ENCODE measurements around the gene RFX1.

RFX1 gene

GRCh38 chr19:13993590-13994300, 12.4 kb downstream of the RFX1 start:
- Histone ChIP-seq H3K36me3 (ENCODE audit: insufficient read depth, insufficient read length, low read length) (peaks cover 40% of the 10 kb centered on the region), H3K4me3 (ENCODE audit: insufficient read length, low read depth) (no peak overlapping the region), H3K9ac (ENCODE audit: insufficient read length, low read depth) (no peak overlapping the region), H3K4me1 (ENCODE audit: insufficient read depth, insufficient read length) (peaks cover 31% of the 10 kb centered on the region), H3K27me3 (ENCODE audit: insufficient read depth, insufficient read length) (no peaks in the 10 kb centered on the region), H3K9me3 (ENCODE audit: insufficient read depth, low read length) (peaks cover 8% of the 10 kb centered on the region)
- TF ChIP-seq YY1 (IDR thresholded peaks at IDR 0.05; ENCODE audit: insufficient read depth, insufficient read length) = no peak
- no peak for TF ChIP-seq ZNF274 (IDR thresholded peaks at IDR 0.05; ENCODE audit: low read depth, low read length)
- no peak for TF ChIP-seq SUZ12 (IDR thresholded peaks at IDR 0.05; ENCODE audit: extremely low read depth, insufficient read depth, insufficient read length)
- DNase-seq (ENCODE audit: low read depth, low spot score) = no peak

GRCh38 chr19:13992025-13992424, 14.1 kb downstream of the RFX1 start:
- Histone ChIP-seq H3K4me3 (ENCODE audit: insufficient read length, low read depth) (no peak overlapping the region), H3K27me3 (ENCODE audit: insufficient read depth, insufficient read length) (no peaks in the 10 kb centered on the region), H3K9ac (ENCODE audit: insufficient read length, low read depth) (no peak overlapping the region), H3K9me3 (ENCODE audit: insufficient read depth, low read length) (no peaks in the 10 kb centered on the region), H3K36me3 (ENCODE audit: insufficient read depth, insufficient read length, low read length) (peaks cover 29% of the 10 kb centered on the region), H3K4me1 (ENCODE audit: insufficient read depth, insufficient read length) (peaks cover 30% of the 10 kb centered on the region)
- TF ChIP-seq YY1 (IDR thresholded peaks at IDR 0.05; ENCODE audit: insufficient read depth, insufficient read length) (no peak), ZNF274 (IDR thresholded peaks at IDR 0.05; ENCODE audit: low read depth, low read length) (no peak), SUZ12 (IDR thresholded peaks at IDR 0.05; ENCODE audit: extremely low read depth, insufficient read depth, insufficient read length) (no peak)
- no peak for DNase-seq (ENCODE audit: low read depth, low spot score)

- no peak for TF ChIP-seq YY1 (IDR thresholded peaks at IDR 0.05; ENCODE audit: insufficient read depth, insufficient read length)
- TF ChIP-seq SUZ12 (IDR thresholded peaks at IDR 0.05; ENCODE audit: extremely low read depth, insufficient read depth, insufficient read length) = no peak
- no peak for TF ChIP-seq ZNF274 (IDR thresholded peaks at IDR 0.05; ENCODE audit: low read depth, low read length)
- H3K9ac ChIP-seq (ENCODE audit: insufficient read length, low read depth) = peak overlapping the region; percentile 3
- no peak for DNase-seq (ENCODE audit: low read depth, low spot score)
- no peaks in the 10 kb centered on the region for H3K9me3 ChIP-seq (ENCODE audit: insufficient read depth, low read length)
- H3K4me3 ChIP-seq (ENCODE audit: insufficient read length, low read depth) = no peak overlapping the region
- peaks cover 42% of the 10 kb centered on the region for H3K4me1 ChIP-seq (ENCODE audit: insufficient read depth, insufficient read length)
- H3K36me3 ChIP-seq (ENCODE audit: insufficient read depth, insufficient read length, low read length) = peaks cover 18% of the 10 kb centered on the region
- H3K27me3 ChIP-seq (ENCODE audit: insufficient read depth, insufficient read length) = no peaks in the 10 kb centered on the region
Observed at GRCh38 chr19:13990085-13990484, 16.0 kb downstream of the RFX1 start.

- Histone ChIP-seq H3K4me1 (ENCODE audit: insufficient read depth, insufficient read length) (peaks cover 43% of the 10 kb centered on the region), H3K9me3 (ENCODE audit: insufficient read depth, low read length) (no peaks in the 10 kb centered on the region), H3K27me3 (ENCODE audit: insufficient read depth, insufficient read length) (no peaks in the 10 kb centered on the region), H3K36me3 (ENCODE audit: insufficient read depth, insufficient read length, low read length) (peaks cover 18% of the 10 kb centered on the region), H3K4me3 (ENCODE audit: insufficient read length, low read depth) (no peak overlapping the region), H3K9ac (ENCODE audit: insufficient read length, low read depth) (peak overlapping the region; percentile 3)
- no peak for DNase-seq (ENCODE audit: low read depth, low spot score)
- no peak for TF ChIP-seq YY1 (IDR thresholded peaks at IDR 0.05; ENCODE audit: insufficient read depth, insufficient read length)
- no peak for TF ChIP-seq ZNF274 (IDR thresholded peaks at IDR 0.05; ENCODE audit: low read depth, low read length)
- no peak for TF ChIP-seq SUZ12 (IDR thresholded peaks at IDR 0.05; ENCODE audit: extremely low read depth, insufficient read depth, insufficient read length)
Observed at GRCh38 chr19:13989487-13989886, 16.6 kb downstream of the RFX1 start.

GRCh38 chr19:13987101-13987890, 18.8 kb downstream of the RFX1 start:
- Histone ChIP-seq H3K9me3 (ENCODE audit: insufficient read depth, low read length) (no peaks in the 10 kb centered on the region), H3K27me3 (ENCODE audit: insufficient read depth, insufficient read length) (no peaks in the 10 kb centered on the region), H3K9ac (ENCODE audit: insufficient read length, low read depth) (peak overlapping the region; percentile 81), H3K36me3 (ENCODE audit: insufficient read depth, insufficient read length, low read length) (peaks cover 25% of the 10 kb centered on the region), H3K4me3 (ENCODE audit: insufficient read length, low read depth) (peak overlapping the region; percentile 13), H3K4me1 (ENCODE audit: insufficient read depth, insufficient read length) (peaks cover 43% of the 10 kb centered on the region)
- no peak for TF ChIP-seq YY1 (IDR thresholded peaks at IDR 0.05; ENCODE audit: insufficient read depth, insufficient read length)
- no peak for DNase-seq (ENCODE audit: low read depth, low spot score)

GRCh38 chr19:13986348-13986904, 19.7 kb downstream of the RFX1 start:
- Histone ChIP-seq H3K36me3 (ENCODE audit: insufficient read depth, insufficient read length, low read length) (peaks cover 22% of the 10 kb centered on the region), H3K9ac (ENCODE audit: insufficient read length, low read depth) (peak overlapping the region; percentile 81), H3K4me1 (ENCODE audit: insufficient read depth, insufficient read length) (peaks cover 49% of the 10 kb centered on the region), H3K4me3 (ENCODE audit: insufficient read length, low read depth) (peak overlapping the region; percentile 13), H3K27me3 (ENCODE audit: insufficient read depth, insufficient read length) (no peaks in the 10 kb centered on the region), H3K9me3 (ENCODE audit: insufficient read depth, low read length) (no peaks in the 10 kb centered on the region)
- TF ChIP-seq ZNF274 (IDR thresholded peaks at IDR 0.05; ENCODE audit: low read depth, low read length) (no peak), YY1 (IDR thresholded peaks at IDR 0.05; ENCODE audit: insufficient read depth, insufficient read length) (no peak), SUZ12 (IDR thresholded peaks at IDR 0.05; ENCODE audit: extremely low read depth, insufficient read depth, insufficient read length) (no peak)
- DNase-seq (ENCODE audit: low read depth, low spot score) = peak; percentile 84

- Histone ChIP-seq H3K4me3 (ENCODE audit: insufficient read length, low read depth) (peak overlapping the region; percentile 13), H3K4me1 (ENCODE audit: insufficient read depth, insufficient read length) (peaks cover 48% of the 10 kb centered on the region), H3K27me3 (ENCODE audit: insufficient read depth, insufficient read length) (no peaks in the 10 kb centered on the region), H3K9me3 (ENCODE audit: insufficient read depth, low read length) (no peaks in the 10 kb centered on the region), H3K9ac (ENCODE audit: insufficient read length, low read depth) (peak overlapping the region; percentile 81), H3K36me3 (ENCODE audit: insufficient read depth, insufficient read length, low read length) (peaks cover 21% of the 10 kb centered on the region)
- TF ChIP-seq SUZ12 (IDR thresholded peaks at IDR 0.05; ENCODE audit: extremely low read depth, insufficient read depth, insufficient read length) (no peak), ZNF274 (IDR thresholded peaks at IDR 0.05; ENCODE audit: low read depth, low read length) (no peak), YY1 (IDR thresholded peaks at IDR 0.05; ENCODE audit: insufficient read depth, insufficient read length) (no peak)
- DNase-seq (ENCODE audit: low read depth, low spot score) = no peak
Observed at GRCh38 chr19:13985771-13986347, 20.3 kb downstream of the RFX1 start.
